Fibroblast of mammary gland (primary cell): ENCODE data around the gene VPS33B.
A peak's percentile ranks its signal among the peaks of the same experiment; 100 is the strongest.

ENCODE experiments used
- DNase-seq: peaks from one replicate; pipeline ENCODE4 v3.0.0-alpha.2; 2010; ENCODE audit warnings: low read depth
- H3K4me3 ChIP-seq: 2 replicates; pipeline ENCODE4 v1.5.1; 2011; ENCODE audit warnings: low read depth, mild to moderate bottlenecking, low read length, moderate library complexity; ENCODE audit not compliant: control insufficient read depth
- TF ChIP-seq, protein P1 (sequence below): conservative IDR thresholded peaks from 2 replicates; pipeline ENCODE4 v1.5.1; 2011; ENCODE audit warnings: low read depth, low read length, inconsistent platforms; ENCODE audit not compliant: control insufficient read depth, insufficient read depth

VPS33B gene

GRCh38 chr15:90960298-90961091 lies 61.9 kb downstream of the VPS33B start:
- no peak for DNase-seq
- TF ChIP-seq, protein P1, sequence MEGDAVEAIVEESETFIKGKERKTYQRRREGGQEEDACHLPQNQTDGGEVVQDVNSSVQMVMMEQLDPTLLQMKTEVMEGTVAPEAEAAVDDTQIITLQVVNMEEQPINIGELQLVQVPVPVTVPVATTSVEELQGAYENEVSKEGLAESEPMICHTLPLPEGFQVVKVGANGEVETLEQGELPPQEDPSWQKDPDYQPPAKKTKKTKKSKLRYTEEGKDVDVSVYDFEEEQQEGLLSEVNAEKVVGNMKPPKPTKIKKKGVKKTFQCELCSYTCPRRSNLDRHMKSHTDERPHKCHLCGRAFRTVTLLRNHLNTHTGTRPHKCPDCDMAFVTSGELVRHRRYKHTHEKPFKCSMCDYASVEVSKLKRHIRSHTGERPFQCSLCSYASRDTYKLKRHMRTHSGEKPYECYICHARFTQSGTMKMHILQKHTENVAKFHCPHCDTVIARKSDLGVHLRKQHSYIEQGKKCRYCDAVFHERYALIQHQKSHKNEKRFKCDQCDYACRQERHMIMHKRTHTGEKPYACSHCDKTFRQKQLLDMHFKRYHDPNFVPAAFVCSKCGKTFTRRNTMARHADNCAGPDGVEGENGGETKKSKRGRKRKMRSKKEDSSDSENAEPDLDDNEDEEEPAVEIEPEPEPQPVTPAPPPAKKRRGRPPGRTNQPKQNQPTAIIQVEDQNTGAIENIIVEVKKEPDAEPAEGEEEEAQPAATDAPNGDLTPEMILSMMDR: no peak
- H3K4me3 ChIP-seq: no peak overlapping the region

DNA sequence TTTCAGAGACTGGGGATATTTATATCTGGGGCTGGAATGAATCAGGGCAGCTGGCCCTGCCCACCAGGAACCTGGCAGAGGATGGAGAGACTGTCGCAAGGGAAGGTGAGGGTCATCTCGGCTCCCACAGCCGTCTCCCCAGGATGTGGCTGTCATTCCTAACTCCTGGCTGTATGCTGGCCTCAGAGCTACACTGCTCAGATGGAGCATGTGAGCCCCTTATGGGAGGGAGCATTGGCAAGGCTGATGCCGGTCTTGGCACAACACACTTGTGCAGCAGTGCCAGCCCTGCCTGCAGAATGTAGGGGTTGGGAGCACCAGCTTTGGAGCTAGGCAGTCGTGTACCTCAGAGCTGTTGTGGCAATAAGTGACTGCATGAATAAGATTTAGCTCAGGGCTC lies 62.5 kb downstream of the VPS33B start:
- DNase-seq: no peak
- H3K4me3 ChIP-seq: no peak overlapping the region
- TF ChIP-seq, protein P1: no peak

DNA sequence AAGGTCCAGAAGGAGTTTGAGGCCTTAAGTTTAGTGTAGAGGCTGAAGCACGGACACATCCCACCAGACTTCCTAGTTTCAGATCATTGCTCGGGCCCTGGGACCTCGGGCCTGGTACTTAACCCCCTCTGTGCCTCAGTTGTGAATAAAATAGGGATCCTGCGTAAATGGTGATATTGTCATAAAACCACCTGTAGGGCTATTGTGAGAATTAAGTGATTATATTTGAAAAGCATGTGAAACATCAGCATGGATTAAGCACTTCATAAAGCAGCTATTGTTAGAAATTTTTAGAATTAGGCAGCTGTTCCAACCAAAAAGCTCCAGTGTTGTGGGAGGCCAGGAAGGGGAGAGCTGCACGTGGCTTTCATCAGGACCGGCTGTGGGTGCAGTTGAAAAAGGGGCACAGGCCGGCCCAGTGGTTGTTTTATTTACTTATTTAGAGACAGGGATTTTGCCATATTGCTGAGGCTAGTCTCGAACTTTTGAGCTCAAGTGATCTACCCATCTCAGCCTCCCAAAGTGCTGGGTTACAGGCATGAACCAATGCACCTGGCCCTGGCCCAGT lies 63.3 kb downstream of the VPS33B start:
- no peak overlapping the region for H3K4me3 ChIP-seq

GRCh38 chr15:90957791-90958190 lies 64.6 kb downstream of the VPS33B start:
- peak overlapping the region; percentile 44 for H3K4me3 ChIP-seq
- TF ChIP-seq, protein P1: no peak
- no peak for DNase-seq

More for the DNA sequence above, 63.3 kb downstream of the VPS33B start:
- TF ChIP-seq, protein P1: no peak
- DNase-seq: no peak

- H3K4me3 ChIP-seq: peak overlapping the region; percentile 55
- DNase-seq: peak; percentile 64
- TF ChIP-seq, protein P1: no peak
These were observed 65.2 kb downstream of the VPS33B start for GRCh38 chr15:90957031-90957790.

- TF ChIP-seq, protein P1: peak; percentile 47
- DNase-seq: peak; percentile 59
- peak overlapping the region; percentile 73 for H3K4me3 ChIP-seq
These were observed 65.9 kb downstream of the VPS33B start for GRCh38 chr15:90956274-90957030.
